GM18499 (cell line): Measurements from ENCODE around the gene ACSF3.
"Not testable (repeated sequence)": the region's sequence is repeated elsewhere in the genome, so short reads cannot be mapped to it uniquely, and the experiment has no call there.

Experiments used
- ATAC-seq: cut with Tn5 transposase; IDR thresholded peaks from one replicate; pipeline ENCODE4 v1.9.1; 2021; ENCODE audit warnings: moderate number of reproducible peaks; ENCODE audit not compliant: insufficient read depth, unreplicated experiment

The ACSF3 gene

DNA sequence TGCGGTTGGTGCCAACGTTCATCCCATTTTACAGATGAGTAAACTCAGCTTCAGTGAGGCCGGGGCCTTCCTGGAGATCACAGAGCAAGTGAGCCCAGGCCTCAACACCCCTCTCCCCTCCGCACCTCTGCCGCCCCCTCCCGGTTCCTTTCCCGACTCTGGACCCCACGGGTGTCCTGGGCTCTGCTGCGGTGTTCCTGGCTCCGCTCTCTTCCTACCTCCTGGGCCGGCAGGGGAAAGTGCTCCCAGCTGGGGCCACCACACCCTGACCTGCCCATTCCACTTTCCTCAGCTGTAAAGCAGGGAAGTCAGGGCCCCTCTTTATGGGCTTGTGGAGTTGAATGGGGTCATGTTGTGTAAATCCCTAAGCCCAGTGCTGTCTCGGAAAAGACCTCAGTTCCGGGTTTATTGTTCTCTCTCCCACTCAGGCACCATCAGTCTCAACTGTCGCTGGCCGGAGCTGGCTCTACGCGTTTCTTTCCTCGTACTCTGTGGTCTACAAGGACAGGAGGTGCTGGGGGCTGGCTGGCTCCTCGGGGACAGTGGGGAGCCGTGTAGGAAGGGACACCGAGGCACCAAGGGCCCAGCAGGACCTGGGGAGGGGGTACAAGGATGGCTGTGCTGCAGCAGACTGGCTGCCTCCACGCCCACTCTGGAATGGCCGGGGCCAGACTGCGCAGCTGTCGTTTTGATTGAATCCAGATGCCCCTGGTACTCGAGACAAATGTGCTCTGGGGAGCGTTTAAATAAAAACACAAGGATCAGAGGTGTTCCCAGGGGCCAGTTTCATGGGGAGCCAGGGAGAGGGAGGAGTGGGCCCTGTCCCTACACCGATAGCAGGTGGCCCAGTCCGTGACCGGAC is 21.7 kb upstream of the ACSF3 start:
- no peak for ATAC-seq

DNA sequence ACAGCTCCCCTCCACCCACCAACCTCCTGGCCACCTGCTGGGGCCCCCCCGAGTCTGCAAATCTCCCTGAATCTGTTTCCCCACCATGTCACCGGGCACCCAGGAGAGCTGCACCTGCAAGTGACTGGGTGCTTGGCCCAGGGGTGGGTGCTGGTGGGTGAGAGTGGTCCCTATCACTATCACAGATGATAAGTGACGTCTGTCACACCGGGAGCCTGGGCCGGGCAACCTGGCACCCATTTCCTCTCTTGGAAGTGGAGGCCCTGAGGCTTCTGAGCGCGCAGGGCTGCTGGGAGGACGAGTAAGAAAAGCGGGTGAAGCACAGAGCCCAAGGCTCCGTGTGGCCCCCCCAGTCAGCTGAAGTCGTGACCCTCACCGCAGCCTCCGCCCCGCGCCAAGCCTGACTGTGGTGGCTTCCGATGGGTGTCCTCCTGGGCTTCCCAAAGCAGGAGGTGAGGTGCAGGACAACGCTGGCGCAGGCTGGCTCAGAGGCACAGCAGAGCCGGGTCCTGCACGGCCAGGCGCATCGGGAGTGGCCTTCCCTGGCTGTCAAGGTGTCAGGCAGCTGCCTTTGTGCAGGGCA is 21.0 kb upstream of the ACSF3 start:
- no peak for ATAC-seq

DNA sequence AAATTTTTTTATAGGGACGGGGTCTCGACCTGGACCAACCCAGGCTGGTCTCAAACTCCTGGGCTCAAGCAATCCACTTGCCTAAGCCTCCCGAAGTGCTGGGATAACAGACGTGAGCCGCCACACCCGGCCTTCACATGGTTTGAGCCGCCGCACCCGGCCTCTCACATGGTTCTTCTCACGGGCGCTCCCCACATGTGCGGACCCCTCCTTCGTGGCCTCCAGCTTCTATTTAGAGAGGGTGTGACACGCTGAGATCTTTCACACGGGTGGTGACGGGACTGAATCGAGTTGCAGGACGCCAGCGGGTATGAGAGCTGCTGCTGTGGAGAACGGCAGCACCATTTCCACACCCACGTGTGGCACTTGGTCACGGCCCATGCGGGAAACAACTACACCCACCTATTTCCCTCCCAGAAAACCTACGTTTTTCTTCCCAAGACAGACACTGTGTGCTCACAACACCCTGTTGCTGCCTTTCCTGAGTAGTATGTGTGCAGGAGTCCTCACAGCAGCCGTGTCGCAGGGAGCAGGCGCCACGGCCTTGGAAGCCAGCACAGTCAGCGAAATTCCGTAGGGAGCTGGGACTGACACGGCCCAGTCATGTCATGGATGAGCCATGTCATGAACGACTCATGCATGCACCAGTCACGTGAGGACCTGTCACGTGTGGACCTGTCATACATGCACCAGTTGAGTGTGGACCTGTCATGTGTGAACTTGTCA is 20.1 kb upstream of the ACSF3 start:
- no peak for ATAC-seq

DNA sequence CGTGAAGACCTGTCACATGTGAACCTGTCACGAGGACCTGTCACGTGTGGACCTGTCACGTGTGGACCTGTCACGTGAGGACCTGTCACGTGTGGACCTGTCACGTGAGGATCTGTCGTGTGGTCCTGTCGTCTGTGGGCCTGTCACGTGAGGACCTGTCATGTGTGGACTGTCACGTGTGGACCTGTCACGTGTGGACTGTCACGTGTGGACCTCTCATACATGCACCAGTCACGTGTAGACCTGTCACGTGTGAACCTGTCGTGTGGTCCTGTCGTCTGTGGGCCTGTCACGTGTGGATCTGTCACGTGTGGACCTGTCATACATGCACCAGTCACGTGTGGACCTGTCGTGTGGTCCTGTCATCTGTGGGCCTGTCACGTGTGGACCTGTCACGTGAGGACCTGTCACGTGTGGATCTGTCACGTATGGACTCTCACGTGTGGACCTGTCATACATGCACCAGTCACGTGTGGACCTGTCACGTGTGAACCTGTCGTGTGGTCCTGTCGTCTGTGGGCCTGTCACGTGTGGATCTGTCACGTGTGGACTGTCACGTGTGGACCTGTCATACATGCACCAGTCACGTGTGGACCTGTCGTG is 19.5 kb upstream of the ACSF3 start:
- ATAC-seq: not testable (repeated sequence)

DNA sequence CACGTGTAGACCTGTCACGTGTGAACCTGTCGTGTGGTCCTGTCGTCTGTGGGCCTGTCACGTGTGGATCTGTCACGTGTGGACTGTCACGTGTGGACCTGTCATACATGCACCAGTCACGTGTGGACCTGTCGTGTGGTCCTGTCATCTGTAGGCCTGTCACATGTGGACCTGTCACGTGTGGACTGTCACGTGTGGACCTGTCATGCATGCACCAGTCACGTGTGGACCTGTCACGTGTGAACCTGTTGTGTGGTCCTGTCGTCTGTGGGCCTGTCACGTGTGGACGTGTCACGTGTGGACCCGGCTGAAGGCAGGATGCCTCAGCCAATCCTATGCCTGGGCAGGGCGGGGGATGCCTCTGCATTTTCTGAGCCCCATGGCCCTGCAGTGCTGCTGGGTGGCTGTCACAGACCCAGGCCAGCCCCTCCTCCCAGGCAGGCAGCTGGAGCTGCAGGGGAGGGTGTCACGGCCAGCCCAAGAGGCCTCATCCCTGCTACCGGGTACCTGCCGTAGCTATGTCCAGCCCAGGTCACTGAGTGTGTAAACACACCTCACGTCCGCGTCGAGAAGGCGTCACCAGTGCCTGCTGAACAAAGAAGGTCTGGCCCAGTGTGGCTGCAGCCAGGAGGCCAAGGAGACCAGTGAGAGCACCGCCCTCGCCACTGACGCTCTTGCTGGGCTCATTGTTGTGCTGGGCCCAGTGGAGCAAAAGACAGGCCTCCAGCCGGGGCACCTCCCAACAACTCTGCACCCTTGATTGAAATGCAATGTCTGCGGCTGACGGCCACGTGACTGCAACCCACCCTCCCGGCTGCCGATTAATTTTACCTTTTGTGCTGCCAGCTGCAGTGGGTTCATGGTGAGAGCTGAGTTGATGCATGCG is 18.6 kb upstream of the ACSF3 start:
- no peak for ATAC-seq

DNA sequence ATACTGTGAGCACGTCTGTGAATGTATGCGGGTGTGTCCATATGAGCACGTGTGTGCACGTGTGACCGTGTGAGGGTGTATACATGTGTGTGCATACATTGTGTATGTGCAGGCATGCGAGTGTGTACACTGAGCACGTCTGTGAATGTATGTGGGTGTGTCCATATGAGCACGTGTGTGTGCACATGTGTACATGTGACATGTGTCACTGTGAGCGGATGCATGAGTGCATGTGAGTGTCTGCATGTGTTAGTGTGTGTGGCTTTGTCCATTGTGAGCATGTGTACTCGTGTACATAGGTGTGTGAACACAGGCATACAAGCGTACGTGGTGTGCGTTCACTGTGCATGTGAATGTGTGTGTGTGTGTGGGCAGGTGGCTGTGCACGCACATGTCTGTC is 17.5 kb upstream of the ACSF3 start:
- no peak for ATAC-seq

DNA sequence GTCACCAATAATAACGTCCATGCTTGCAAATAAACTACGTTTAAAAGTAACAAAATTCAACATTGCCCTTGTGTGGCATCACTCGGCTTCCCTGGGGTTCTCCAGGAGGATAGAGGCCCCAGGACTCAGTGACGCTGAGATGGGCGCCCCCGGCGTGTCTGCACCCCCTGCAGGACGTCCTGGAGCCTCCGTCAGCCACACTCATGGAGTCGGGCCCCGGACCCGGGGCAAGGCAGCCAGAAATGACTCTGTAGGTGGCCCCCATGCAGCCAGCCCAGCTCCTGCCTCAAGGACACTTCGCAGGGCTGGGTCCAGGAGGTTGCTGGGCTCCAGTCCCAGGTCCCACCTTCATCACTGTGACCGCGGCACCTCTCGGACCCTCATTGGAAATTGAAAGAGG is 16.6 kb upstream of the ACSF3 start:
- ATAC-seq: no peak

DNA sequence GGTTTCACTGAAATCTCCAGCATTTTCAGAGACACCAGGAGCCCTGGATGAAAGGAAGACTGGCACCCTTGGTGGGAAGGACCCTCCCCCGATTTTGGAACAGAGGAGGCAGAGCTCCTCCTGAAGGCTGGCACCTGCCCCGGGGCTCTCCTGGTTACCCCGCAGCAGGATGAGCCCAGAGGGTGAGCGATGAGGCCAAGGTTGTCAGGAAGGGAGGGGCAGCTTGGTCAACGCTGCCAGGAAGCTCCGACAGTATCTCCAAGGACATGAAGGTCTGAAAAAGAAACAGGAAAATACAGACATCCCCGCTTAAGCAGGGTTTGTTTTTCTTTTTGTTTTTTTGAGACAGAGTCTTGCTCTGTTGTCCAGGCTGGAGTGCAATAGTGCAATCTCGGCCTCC is 15.5 kb upstream of the ACSF3 start:
- no peak for ATAC-seq

DNA sequence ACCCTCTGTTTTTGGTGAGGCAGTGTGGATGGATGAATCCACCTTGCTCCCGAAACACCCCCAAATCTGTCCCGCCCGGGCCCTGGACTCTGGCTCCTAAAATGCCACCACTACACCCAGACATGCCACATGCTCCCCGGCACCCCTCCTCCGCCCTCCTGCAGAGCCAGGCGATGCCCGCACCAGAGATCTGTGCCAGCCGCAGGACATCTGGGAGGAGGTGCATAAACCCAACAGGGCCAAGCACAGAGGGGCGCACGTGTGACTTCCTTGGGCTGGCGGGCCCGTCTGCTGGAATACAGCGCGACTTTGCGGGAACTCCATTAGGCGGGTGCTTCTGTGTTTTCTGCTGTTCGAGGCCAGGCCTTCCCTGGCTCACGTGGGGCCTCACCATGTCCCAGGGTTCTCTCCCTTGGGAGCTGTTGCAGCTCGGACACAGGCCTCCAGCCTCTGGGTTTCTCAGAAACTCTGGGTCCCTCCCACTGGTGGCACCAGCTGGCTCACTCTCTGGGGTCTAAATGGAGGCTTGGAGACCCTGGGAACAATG is 14.1 kb upstream of the ACSF3 start:
- no peak for ATAC-seq

DNA sequence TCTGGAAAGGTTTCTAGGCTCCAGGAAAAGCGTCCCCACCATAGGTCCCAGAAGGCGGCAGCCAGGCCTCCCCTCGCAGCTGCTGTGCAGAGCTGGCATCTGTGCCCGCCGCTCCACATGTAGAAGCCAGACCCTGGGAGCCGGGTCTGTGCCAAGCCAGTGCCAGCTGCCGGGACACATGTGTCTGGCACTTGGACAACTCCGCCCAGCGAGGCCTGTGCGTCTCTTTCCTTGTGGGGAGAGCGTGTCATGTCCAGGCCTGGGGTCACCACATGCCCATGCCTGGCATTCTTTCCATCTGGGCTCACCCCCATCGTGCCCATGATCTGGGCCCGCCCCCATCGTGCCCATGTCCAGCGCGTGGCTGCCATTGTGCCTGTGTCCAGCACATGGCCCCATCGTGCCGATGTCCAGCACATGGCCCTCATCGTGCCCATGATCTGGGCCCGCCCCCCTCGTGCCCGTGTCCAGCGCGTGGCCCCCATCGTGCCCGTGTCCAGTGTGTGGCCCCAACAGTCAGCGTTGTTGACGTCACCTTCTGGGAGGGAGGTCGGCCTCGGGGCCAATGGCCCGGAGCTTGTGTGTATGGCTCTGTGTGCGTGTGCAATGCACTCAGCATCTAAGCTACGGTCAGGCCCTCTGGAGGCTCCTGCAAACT is 13.3 kb upstream of the ACSF3 start:
- no peak for ATAC-seq

DNA sequence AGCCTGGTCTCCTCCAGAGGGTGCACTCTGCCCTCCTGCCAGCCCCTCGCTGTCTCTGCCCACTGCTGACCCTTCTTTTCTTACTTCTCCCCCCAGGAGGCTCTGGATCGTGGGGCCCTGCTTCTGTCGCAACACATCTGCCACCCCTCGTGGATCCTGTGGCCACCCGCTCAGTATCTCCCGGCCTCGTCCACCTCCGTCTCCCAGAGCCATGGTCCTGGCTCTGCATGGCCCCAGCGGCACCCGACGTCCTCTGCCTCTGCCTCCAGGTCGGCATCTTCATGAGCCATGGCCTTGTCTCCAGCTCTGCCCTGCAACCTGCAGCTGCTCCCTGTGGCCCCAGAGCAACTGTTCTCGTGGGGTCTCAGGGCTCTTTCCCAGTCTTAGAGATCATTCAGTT is 12.1 kb upstream of the ACSF3 start:
- no peak for ATAC-seq

DNA sequence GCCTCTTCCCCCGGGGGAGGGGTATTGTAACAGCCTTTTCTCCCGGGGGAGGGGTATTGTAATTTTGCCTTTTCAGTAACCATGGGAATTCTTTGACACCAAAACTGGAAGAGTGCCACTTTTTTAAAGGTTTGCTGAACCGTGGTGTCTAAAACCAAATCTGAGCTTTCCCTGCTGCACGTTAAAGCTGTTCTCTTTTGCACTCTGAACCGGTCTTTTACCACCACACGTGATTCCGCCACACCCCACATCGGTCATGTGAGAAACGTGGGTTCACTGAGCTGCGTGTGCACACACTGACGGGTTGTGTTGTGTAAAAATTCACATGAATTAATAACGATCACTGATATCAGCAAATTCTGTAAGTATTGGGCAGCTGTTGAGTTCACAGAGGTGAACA is 9.2 kb upstream of the ACSF3 start:
- no peak for ATAC-seq

DNA sequence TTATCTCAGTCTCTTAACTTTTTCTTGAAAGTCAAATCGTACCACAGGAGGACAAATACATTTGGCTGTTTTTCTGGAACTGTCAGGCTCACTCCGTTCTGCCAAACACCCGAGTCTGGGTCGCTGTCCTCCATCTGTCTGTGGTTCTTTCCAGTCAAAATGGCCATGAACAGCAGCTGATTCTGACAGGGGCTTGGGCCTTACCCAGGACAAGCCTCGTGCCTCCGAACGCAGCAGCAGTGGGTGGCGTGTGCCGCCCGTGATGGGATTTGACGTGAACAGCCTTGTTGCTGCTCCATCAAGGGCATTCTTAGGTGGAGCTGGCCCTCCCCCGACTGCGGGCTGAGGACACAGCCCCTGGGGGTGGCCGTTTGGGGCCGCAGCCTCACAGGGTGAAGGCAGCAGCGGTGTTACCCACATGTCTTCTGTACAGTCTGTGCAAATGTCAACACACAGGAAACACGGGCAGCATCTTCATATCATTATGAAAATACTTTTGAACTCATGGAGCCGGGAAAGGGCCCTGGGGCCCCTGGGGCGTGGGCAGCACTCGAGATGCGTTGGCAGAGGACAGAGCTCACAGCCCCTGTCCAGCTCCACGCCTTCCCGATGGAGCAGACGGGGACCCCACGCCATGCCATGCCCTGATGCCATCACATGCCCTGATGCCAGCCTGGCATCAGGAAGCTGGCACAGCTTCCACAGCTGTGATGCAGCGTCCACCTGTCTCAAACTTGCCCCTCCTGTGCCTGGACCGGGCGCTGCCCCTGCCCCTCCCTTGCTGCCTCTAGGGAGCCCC is 8.6 kb upstream of the ACSF3 start:
- ATAC-seq: no peak

DNA sequence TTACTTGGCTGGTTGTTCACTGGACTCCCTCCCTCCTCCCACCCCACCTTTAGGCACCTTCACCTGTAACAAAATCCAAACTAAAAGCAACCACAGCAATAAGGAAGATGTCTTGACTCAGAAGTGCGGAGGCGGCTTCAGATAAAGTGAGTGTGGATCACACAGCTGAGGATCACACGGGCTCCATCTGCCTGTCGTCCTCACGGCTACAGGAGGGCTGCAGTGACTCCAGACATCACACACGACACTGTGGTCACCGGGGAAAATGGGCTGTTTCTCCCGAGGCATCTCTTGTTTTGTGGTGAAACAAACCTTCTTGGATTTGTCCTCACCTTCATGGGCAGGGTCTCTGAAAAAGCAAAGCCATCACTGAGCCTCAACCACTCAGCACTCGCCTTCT is 7.9 kb upstream of the ACSF3 start:
- no peak for ATAC-seq

DNA sequence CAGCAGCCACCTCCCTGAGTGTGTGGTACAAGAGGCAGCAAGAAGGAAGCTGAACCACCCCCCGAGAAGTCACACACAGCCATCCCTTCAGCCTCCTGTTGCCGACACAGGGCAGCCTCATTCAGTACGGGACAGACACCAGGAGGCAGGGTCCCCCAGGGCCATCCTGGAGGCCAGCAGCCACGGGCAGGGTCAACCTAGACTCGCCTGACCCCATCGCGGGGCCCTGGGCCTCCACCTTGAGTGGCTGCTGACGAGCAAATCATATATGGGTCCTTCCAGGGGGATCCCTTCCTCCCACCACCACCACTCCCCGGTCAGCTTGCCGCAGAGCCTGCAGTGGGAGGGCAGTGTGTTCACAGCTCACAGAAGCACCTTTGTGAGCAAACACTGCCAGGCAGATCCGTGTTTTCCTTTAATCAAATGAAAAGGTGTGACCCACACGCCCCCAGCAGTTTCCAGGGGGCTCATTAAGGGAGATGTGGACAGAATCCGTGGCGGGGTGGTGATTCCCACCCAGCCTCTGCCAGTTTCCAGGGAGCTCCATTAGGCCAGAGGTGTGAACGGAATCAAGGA is 5.6 kb upstream of the ACSF3 start:
- no peak for ATAC-seq

DNA sequence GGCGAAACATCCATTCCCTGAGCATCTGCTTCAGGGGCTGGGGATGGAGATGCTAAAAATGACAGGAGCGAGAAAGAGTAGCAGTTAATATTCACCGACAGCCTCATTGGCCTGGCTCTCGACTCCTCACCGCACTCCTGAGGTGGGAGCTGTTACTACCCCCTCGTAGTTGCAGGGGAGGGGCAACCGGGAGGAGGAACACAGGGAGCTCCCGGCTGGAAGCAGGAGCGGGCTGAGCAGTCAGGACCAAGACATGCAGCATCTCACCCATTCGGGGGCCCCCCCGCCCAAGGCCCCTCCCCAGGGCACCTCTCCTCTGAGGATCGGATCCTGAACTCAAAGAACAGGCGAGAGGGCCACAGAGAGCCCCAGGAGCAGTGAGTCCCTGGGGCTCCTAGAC is 4.5 kb upstream of the ACSF3 start:
- ATAC-seq: no peak

DNA sequence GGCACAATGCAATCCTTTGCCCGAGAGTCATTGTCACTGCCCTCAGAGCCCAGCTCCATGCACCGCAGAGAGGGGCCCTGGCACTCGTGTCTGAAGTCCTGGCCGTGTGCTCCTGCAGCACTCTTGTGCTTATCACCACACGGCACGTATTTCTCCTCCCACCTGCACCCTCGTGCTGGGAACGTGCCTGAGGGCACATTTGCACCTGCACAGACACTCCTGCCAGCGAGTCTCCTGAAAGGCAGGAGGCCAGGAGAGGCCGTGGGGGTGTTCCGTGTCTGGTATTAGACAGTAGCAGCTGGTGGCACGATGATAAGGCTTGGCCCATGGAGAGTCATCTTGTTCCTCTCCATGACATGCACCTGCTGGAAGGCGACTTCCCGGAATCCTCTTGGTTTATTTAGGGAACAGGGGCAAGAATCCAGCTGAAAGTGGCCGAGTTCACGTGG is 3.4 kb upstream of the ACSF3 start:
- no peak for ATAC-seq
